ENCODE data around the gene UMODL1.

Gene UMODL1

DNA sequence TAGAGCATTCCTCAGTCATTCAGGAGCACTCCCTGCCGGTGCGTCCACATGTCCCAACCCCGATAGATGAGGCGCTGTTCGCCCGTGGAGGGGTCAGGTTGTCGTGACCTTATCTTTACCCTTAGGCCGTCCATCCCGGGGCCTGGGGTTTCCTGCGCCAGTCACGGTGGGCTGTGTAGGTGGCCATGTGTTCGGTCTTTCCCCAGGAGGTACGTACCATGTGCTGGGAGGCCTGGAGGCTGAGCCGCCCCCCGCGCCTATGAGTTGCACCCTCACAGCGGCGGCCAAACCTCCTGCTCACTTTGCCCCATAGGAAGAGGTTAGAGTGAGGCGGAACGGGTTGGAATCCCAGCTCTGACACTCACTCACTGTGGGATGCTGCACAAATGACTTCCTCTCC lies 35.3 kb downstream of the UMODL1 start:
- Histone ChIP-seq H3K4me2 (ENCODE audit: low read length, poor library complexity, severe bottlenecking) (no peak overlapping the region), H4K8ac (ENCODE audit: low read length) (no peak overlapping the region), H3K14ac (ENCODE audit: low read length in 2 of 2) (no peak overlapping the region), H3K36me3 (ENCODE audit: control insufficient read depth in 1 of 2, insufficient read depth in 2 of 2, low read depth in 1 of 2, low read length in 2 of 2) (no peaks in the 10 kb centered on the region), H3K4me3 (ENCODE audit: insufficient read depth in 1 of 2, low read depth in 1 of 2, low read length in 2 of 2) (no peak overlapping the region), H2BK12ac (ENCODE audit: low read length in 2 of 2) (no peak overlapping the region), H3K79me1 (replicated peaks; ENCODE audit: low read length, poor library complexity, severe bottlenecking) (no peaks in the 10 kb centered on the region), H2AK5ac (ENCODE audit: low read length, severe bottlenecking) (no peak overlapping the region), H3K27ac (ENCODE audit: low read length, poor library complexity, severe bottlenecking) (no peak overlapping the region), H3K27me3 (ENCODE audit: control insufficient read depth in 1 of 2, insufficient read depth in 1 of 2, low read length in 2 of 2) (peaks cover 0 to 44% of the 10 kb centered on the region in 2 experiments), H3K18ac (ENCODE audit: low read depth in 1 of 2, low read length in 2 of 2) (no peak overlapping the region), H3K9me3 (ENCODE audit: control insufficient read depth, low read length) (no peaks in the 10 kb centered on the region), H2AFZ (ENCODE audit: low read depth, low read length) (no peak overlapping the region), H4K91ac (ENCODE audit: low read length) (peak overlapping the region; percentile 27), H2BK5ac (ENCODE audit: low read depth, low read length, poor library complexity, severe bottlenecking) (no peak overlapping the region), H3K9ac (ENCODE audit: low read length) (no peak overlapping the region), H3K23ac (ENCODE audit: low read length in 2 of 2) (no peak overlapping the region), H2BK120ac (ENCODE audit: low read depth, low read length) (no peak overlapping the region), H3K4me1 (ENCODE audit: control insufficient read depth, insufficient read depth, low read depth, low read length) (peaks cover 11% of the 10 kb centered on the region), H2BK15ac (ENCODE audit: low read depth, poor library complexity, severe bottlenecking) (peak overlapping the region; percentile 57), H3K4ac (ENCODE audit: low read depth in 1 of 2, low read length in 2 of 2) (no peak overlapping the region)
- WGBS, result 94% methylated on average over 20 of the region's 20 CpGs
- no peak for DNase-seq

DNA sequence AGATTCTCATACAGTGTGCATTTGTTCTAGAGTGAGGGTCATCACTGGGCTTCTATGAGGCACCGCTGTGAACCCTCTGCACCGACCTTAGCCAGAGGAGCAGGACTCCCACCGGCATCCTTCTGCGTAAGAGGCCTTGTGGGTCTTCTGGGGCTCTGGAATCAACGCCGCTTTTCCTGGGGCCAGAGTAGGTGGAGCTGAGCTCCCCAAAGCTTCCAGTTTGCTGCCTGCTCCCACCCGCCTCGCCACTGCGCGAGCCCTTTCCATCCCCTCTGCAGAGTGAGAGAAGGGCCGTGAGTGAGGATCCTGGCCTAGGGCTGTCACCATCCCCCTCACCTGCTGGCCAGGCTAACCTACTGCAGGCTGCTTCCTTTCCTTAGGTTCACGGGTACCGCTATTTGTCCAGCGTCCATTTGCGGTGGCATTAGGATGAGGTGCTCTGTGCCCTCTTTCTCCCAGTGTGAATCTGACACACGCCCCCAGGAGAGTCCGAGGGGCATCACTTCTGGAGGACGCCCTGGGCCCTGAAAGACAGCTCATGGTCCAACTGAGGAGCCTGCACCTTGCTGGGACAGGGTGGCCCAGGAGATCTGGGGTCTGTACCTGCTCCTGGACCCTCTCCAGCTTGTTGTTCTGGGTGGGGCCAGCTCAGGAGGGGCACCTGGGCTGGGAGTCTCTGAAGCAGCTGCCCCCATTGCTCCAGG lies 36.2 kb downstream of the UMODL1 start:
- Histone ChIP-seq H2BK15ac (ENCODE audit: low read depth, poor library complexity, severe bottlenecking) (no peak overlapping the region), H3K36me3 (ENCODE audit: control insufficient read depth in 1 of 2, insufficient read depth in 2 of 2, low read depth in 1 of 2, low read length in 2 of 2) (no peaks in the 10 kb centered on the region), H3K79me1 (replicated peaks; ENCODE audit: low read length, poor library complexity, severe bottlenecking) (no peaks in the 10 kb centered on the region), H3K27me3 (ENCODE audit: control insufficient read depth in 1 of 2, insufficient read depth in 1 of 2, low read length in 2 of 2) (peaks cover 6 to 53% of the 10 kb centered on the region in 2 experiments), H3K9me3 (ENCODE audit: control insufficient read depth, low read length) (no peaks in the 10 kb centered on the region), H3K4ac (ENCODE audit: low read depth in 1 of 2, low read length in 2 of 2) (peak overlapping the region in 1 of 2 experiments; percentile 7), H3K23ac (ENCODE audit: low read length in 2 of 2) (no peak overlapping the region), H2AK5ac (ENCODE audit: low read length, severe bottlenecking) (no peak overlapping the region), H2BK120ac (ENCODE audit: low read depth, low read length) (no peak overlapping the region), H3K18ac (ENCODE audit: low read depth in 1 of 2, low read length in 2 of 2) (peak overlapping the region in 1 of 2 experiments; percentile 64), H4K91ac (ENCODE audit: low read length) (no peak overlapping the region), H2BK12ac (ENCODE audit: low read length in 2 of 2) (peak overlapping the region in 1 of 2 experiments; percentile 89), H3K4me1 (ENCODE audit: control insufficient read depth, insufficient read depth, low read depth, low read length) (peaks cover 7% of the 10 kb centered on the region), H3K9ac (ENCODE audit: low read length) (no peak overlapping the region), H2AFZ (ENCODE audit: low read depth, low read length) (no peak overlapping the region), H3K14ac (ENCODE audit: low read length in 2 of 2) (no peak overlapping the region), H3K4me2 (ENCODE audit: low read length, poor library complexity, severe bottlenecking) (no peak overlapping the region), H4K8ac (ENCODE audit: low read length) (no peak overlapping the region), H3K4me3 (ENCODE audit: insufficient read depth in 1 of 2, low read depth in 1 of 2, low read length in 2 of 2) (no peak overlapping the region), H3K27ac (ENCODE audit: low read length, poor library complexity, severe bottlenecking) (no peak overlapping the region), H2BK5ac (ENCODE audit: low read depth, low read length, poor library complexity, severe bottlenecking) (no peak overlapping the region)
- DNase-seq, result no peak
- 88% methylated on average over 18 of the region's 18 CpGs for WGBS

DNA sequence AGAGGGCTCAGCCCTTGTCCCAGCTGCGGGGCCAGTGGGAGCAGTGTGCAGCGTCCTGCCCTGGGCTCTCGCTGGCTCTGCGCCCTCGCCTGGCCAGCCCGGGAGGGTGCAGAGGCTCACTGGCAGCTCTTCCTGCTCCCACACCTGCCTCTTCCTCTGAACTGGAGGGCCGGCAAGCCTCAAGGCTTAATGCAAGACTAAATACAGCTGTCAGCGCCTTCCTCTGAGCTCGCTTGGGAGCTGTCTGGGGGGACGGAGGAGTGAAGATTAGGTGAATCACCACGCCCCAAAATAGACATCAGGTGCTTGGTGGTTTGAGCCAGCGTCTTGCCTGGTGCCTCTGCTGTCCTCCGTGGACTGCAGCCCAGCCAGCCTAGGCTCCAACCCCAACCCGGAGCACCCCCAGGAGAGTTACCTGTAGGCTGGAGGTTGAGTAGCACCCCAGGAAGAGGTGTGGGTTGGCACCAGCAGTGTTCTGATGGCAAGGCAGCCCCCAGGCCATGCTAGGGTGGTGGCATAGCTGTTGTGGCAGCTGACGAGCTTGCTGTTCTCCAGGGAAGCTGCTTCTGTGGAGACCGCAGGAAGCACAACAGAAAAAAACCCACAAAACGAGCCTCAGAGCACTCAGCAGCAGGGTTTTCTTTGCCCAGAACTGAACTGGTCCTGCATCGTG lies 36.9 kb downstream of the UMODL1 start:
- Histone ChIP-seq H3K27me3 (ENCODE audit: control insufficient read depth in 1 of 2, insufficient read depth in 1 of 2, low read length in 2 of 2) (peaks cover 13 to 59% of the 10 kb centered on the region in 2 experiments), H4K91ac (ENCODE audit: low read length) (no peak overlapping the region), H3K4ac (ENCODE audit: low read depth in 1 of 2, low read length in 2 of 2) (no peak overlapping the region), H3K9me3 (ENCODE audit: control insufficient read depth, low read length) (no peaks in the 10 kb centered on the region), H3K27ac (ENCODE audit: low read length, poor library complexity, severe bottlenecking) (no peak overlapping the region), H3K18ac (ENCODE audit: low read depth in 1 of 2, low read length in 2 of 2) (peak overlapping the region in 1 of 2 experiments; percentile 64), H3K4me3 (ENCODE audit: insufficient read depth in 1 of 2, low read depth in 1 of 2, low read length in 2 of 2) (no peak overlapping the region), H3K4me2 (ENCODE audit: low read length, poor library complexity, severe bottlenecking) (no peak overlapping the region), H3K4me1 (ENCODE audit: control insufficient read depth, insufficient read depth, low read depth, low read length) (peaks cover 7% of the 10 kb centered on the region), H2BK15ac (ENCODE audit: low read depth, poor library complexity, severe bottlenecking) (no peak overlapping the region), H3K23ac (ENCODE audit: low read length in 2 of 2) (no peak overlapping the region), H3K36me3 (ENCODE audit: control insufficient read depth in 1 of 2, insufficient read depth in 2 of 2, low read depth in 1 of 2, low read length in 2 of 2) (no peaks in the 10 kb centered on the region), H2BK12ac (ENCODE audit: low read length in 2 of 2) (peak overlapping the region in 1 of 2 experiments; percentile 80), H3K79me1 (replicated peaks; ENCODE audit: low read length, poor library complexity, severe bottlenecking) (no peaks in the 10 kb centered on the region), H2AFZ (ENCODE audit: low read depth, low read length) (no peak overlapping the region), H2BK5ac (ENCODE audit: low read depth, low read length, poor library complexity, severe bottlenecking) (no peak overlapping the region), H4K8ac (ENCODE audit: low read length) (no peak overlapping the region), H3K9ac (ENCODE audit: low read length) (no peak overlapping the region), H2BK120ac (ENCODE audit: low read depth, low read length) (no peak overlapping the region), H2AK5ac (ENCODE audit: low read length, severe bottlenecking) (no peak overlapping the region), H3K14ac (ENCODE audit: low read length in 2 of 2) (no peak overlapping the region)
- WGBS, result 36% methylated on average over 18 of the region's 18 CpGs
- DNase-seq, result peak; percentile 70

DNA sequence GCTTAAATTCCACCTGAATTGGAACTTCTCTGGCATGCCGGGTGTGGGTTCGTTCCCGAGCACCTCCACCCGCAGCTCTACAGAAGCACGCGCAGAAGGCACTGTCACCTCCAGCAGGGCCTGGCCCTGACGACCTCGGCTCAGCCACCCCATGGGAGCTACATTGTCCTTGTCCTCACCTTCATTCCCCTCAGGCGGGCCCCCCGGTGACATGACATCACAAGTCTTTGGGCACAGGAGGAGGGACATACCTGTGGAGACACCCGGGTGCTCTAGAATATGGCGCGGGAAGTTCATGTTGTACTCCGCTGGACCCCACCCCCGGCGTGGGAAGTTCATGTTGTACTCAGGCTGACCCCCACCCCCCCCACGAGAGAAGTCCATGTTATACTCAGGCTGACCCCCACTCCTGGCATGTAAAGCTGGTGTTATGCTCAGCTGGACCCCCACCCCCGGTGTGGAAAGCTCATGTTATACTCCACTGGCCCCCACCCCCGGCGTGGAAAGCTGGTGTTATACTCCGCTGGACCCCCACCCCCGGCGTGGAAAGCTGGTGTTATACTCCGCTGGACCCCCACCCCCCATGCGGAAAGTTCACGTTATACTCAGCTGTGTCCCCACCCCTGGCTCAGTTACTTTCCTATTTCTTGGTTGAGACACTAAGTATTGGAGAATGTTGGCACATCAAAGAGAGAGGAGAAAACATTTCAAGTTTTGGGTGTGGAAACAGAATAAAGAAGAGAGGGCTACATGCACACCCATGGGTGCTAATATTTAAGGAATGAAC lies 37.6 kb downstream of the UMODL1 start:
- WGBS, result 96% methylated on average over 22 of the region's 26 CpGs
- no peak overlapping the region for H4K91ac ChIP-seq (ENCODE audit: low read length)
- H4K8ac ChIP-seq (ENCODE audit: low read length), result no peak overlapping the region
- H2BK120ac ChIP-seq (ENCODE audit: low read depth, low read length), result no peak overlapping the region
- H2BK15ac ChIP-seq (ENCODE audit: low read depth, poor library complexity, severe bottlenecking), result no peak overlapping the region
- no peak for DNase-seq
- H3K9me3 ChIP-seq (ENCODE audit: control insufficient read depth, low read length), result no peaks in the 10 kb centered on the region
- H3K9ac ChIP-seq (ENCODE audit: low read length), result no peak overlapping the region
- H3K27me3 ChIP-seq (ENCODE audit: control insufficient read depth in 1 of 2, insufficient read depth in 1 of 2, low read length in 2 of 2), result peaks cover 19 to 58% of the 10 kb centered on the region in 2 experiments
- no peak overlapping the region for H2AFZ ChIP-seq (ENCODE audit: low read depth, low read length)
- H3K4ac ChIP-seq (ENCODE audit: low read depth in 1 of 2, low read length in 2 of 2), result no peak overlapping the region
- no peak overlapping the region for H3K27ac ChIP-seq (ENCODE audit: low read length, poor library complexity, severe bottlenecking)
- H3K4me1 ChIP-seq (ENCODE audit: control insufficient read depth, insufficient read depth, low read depth, low read length), result peaks cover 7% of the 10 kb centered on the region
- no peak overlapping the region for H3K4me2 ChIP-seq (ENCODE audit: low read length, poor library complexity, severe bottlenecking)
- no peak overlapping the region for H3K23ac ChIP-seq (ENCODE audit: low read length in 2 of 2)
- no peak overlapping the region for H3K14ac ChIP-seq (ENCODE audit: low read length in 2 of 2)
- peak overlapping the region in 1 of 2 experiments; percentile 74 for H2BK12ac ChIP-seq (ENCODE audit: low read length in 2 of 2)
- H3K4me3 ChIP-seq (ENCODE audit: insufficient read depth in 1 of 2, low read depth in 1 of 2, low read length in 2 of 2), result no peak overlapping the region
- no peaks in the 10 kb centered on the region for H3K79me1 ChIP-seq (replicated peaks; ENCODE audit: low read length, poor library complexity, severe bottlenecking)
- no peaks in the 10 kb centered on the region for H3K36me3 ChIP-seq (ENCODE audit: control insufficient read depth in 1 of 2, insufficient read depth in 2 of 2, low read depth in 1 of 2, low read length in 2 of 2)
- H2AK5ac ChIP-seq (ENCODE audit: low read length, severe bottlenecking), result no peak overlapping the region
- H3K18ac ChIP-seq (ENCODE audit: low read depth in 1 of 2, low read length in 2 of 2), result no peak overlapping the region
- no peak overlapping the region for H2BK5ac ChIP-seq (ENCODE audit: low read depth, low read length, poor library complexity, severe bottlenecking)

All from mesenchymal stem cell (in vitro differentiated cells and primary cell).